Liver (tissue), 9 donors: ENCODE measurements around the gene GINS2. TPM values are rescaled to one million over a fixed set of nuclear protein-coding genes. Genes with fewer than 3 reads are reported as not detected.

Experiments
- DNase-seq: peaks from one replicate; pipeline ENCODE4 v3.0.0-alpha.2; 2017; ENCODE audit warnings: low spot score
- H3K27ac ChIP-seq, 2 donors: one replicate each; pipeline ENCODE4 v1.7.0; 2013; ENCODE audit warnings: inconsistent platforms in 2 of 2, low read length in 2 of 2, control low read depth in 1 of 2, low read depth in 1 of 2, mild to moderate bottlenecking in 1 of 2
- H3K27me3 ChIP-seq, 4 donors: one replicate each; pipeline versions ENCODE4 v1.6.1 to v1.7.0; 2013; ENCODE audit warnings: low read length in 3 of 4, inconsistent platforms in 1 of 4, mild to moderate bottlenecking in 1 of 4, moderate library complexity in 1 of 4; ENCODE audit not compliant: control insufficient read depth in 4 of 4, insufficient read depth in 4 of 4
- H3K36me3 ChIP-seq, 4 donors: one replicate each; pipeline versions ENCODE4 v1.6.1 to v1.7.0; 2013; ENCODE audit warnings: low read length in 3 of 4, mild to moderate bottlenecking in 3 of 4, low read depth in 1 of 4, moderate library complexity in 1 of 4; ENCODE audit not compliant: control insufficient read depth in 4 of 4, insufficient read depth in 3 of 4
- H3K4me1 ChIP-seq, 4 donors: one replicate each; pipeline versions ENCODE4 v1.6.1 to v1.7.0; 2013; ENCODE audit warnings: low read length in 3 of 4, mild to moderate bottlenecking in 3 of 4, moderate library complexity in 1 of 4; ENCODE audit not compliant: control insufficient read depth in 4 of 4, insufficient read depth in 4 of 4
- H3K4me3 ChIP-seq, 3 donors: one replicate each; pipeline versions ENCODE4 v1.6.1 to v1.7.0; 2013; ENCODE audit warnings: low read length in 3 of 3, control low read depth in 1 of 3, low read depth in 1 of 3, mild to moderate bottlenecking in 1 of 3
- H3K9ac ChIP-seq, 2 donors: one replicate each; pipeline ENCODE4 v1.7.0; 2013; ENCODE audit warnings: low read length in 2 of 2, mild to moderate bottlenecking in 2 of 2, moderate library complexity in 2 of 2, control low read depth in 1 of 2, low read depth in 1 of 2
- H3K9me3 ChIP-seq, 4 donors: one replicate each; pipeline versions ENCODE4 v1.6.1 to v1.7.0; 2013; ENCODE audit warnings: low read length in 3 of 4; ENCODE audit not compliant: control insufficient read depth in 4 of 4
- CTCF ChIP-seq: fragments of 150-350 bp; IDR thresholded peaks from 2 replicates; pipeline ENCODE4 v1.5.1; 2017; ENCODE audit warnings: improper control_type of control experiment, low read depth, low read length; ENCODE audit not compliant: missing input control
- EGR1 ChIP-seq, 2 donors: IDR thresholded peaks; 2 replicates each; pipeline ENCODE4 v1.6.1; 2016 to 2018; ENCODE audit warnings: antibody characterized with exemption in 2 of 2, low read depth in 2 of 2
- FOXA1 ChIP-seq: IDR thresholded peaks from 2 replicates; pipeline ENCODE4 v1.6.1; 2016; ENCODE audit warnings: antibody characterized with exemption
- HNF4G ChIP-seq: IDR thresholded peaks from 2 replicates; pipeline ENCODE4 v1.6.1; 2016; ENCODE audit warnings: antibody characterized with exemption
- JUND ChIP-seq, 2 donors: IDR thresholded peaks; 2 replicates each; pipeline ENCODE4 v1.6.1; 2016; ENCODE audit warnings: antibody characterized with exemption in 2 of 2
- NR2F2 ChIP-seq: IDR thresholded peaks from 2 replicates; pipeline ENCODE4 v1.6.1; 2016; ENCODE audit warnings: antibody characterized with exemption
- RAD21 ChIP-seq, 2 donors: IDR thresholded peaks; 2 replicates each; pipeline ENCODE4 v1.6.1; 2016; ENCODE audit warnings: antibody characterized with exemption in 2 of 2, mild to moderate bottlenecking in 2 of 2
- RXRA ChIP-seq, 2 donors: IDR thresholded peaks; 2 replicates each; pipeline ENCODE4 v1.6.1; 2017 to 2018; ENCODE audit warnings: antibody characterized with exemption in 2 of 2, mild to moderate bottlenecking in 1 of 2
- SP1 ChIP-seq: IDR thresholded peaks from 2 replicates; pipeline ENCODE4 v1.6.1; 2018; ENCODE audit warnings: antibody characterized with exemption, mild to moderate bottlenecking
- TAF1 ChIP-seq: conservative IDR thresholded peaks from 2 replicates; pipeline ENCODE4 v1.6.1; 2016; ENCODE audit warnings: antibody characterized with exemption, mild to moderate bottlenecking
- ZBTB33 ChIP-seq: IDR thresholded peaks from 2 replicates; pipeline ENCODE4 v1.6.1; 2016; ENCODE audit warnings: antibody characterized with exemption
- WGBS: extraction: QIAGEN DNeasy Blood & Tissue Kit; methylation state at CpG from one replicate; pipeline ENCODE4 v1.1.7; 2013; 5-methylcytosine and 5-hydroxymethylcytosine counted together
- polyA plus RNA-seq, 2 donors: library from polyadenylated mRNA; stranded (reverse) in 1 of 2; unstranded in 1 of 2; fragments of 200-250 nt in 1 of 2; fragments of >200 nt in 1 of 2; fragmentation: Nextera tagmentation in 1 of 2; extraction: Ambion mirVana in 1 of 2; gene quantifications; one replicate each; pipeline versions ENCODE4 v1.2.1 to v1.2.3, GENCODE V29; 2013 to 2015
- total RNA-seq, 2 donors: library from RNA; depleted of rRNA; stranded (reverse); fragments of >200 nt; gene quantifications; one replicate each; pipeline ENCODE4 v1.2.3, GENCODE V29; 2014
- donor health status: healthy.
- donor health status: healthy.
- donor health status: healthy.
- donor health status: healthy.
- donor health status: healthy.

Gene GINS2
- total and polyA plus RNA-seq, 4 donors, result 0.17 to 9.3 (median 0.86) TPM

GRCh38 chr16:85719605-85720301 is 31.0 kb upstream of the GINS2 start:
- DNase-seq, result no peak
- Histone ChIP-seq H3K36me3 (no peaks in the 10 kb centered on the region), H3K27ac (no peak overlapping the region), H3K4me3 (no peak overlapping the region), H3K27me3 (no peaks in the 10 kb centered on the region), H3K9ac (no peak overlapping the region), H3K4me1 (peaks cover 2 to 17% (median 5%) of the 10 kb centered on the region in 4 donors), H3K9me3 (no peaks in the 10 kb centered on the region)
- TF ChIP-seq NR2F2 (no peak), RXRA (IDR thresholded peaks at IDR 0.05) (no peak), EGR1 (IDR thresholded peaks at IDR 0.05; ENCODE audit: low read depth in 2 of 2) (no peak)
- 76% methylated on average over 11 of the region's 11 CpGs for WGBS

- no peak for DNase-seq
- peaks cover 2 to 17% (median 5%) of the 10 kb centered on the region in 4 donors for H3K4me1 ChIP-seq
- no peaks in the 10 kb centered on the region for H3K36me3 ChIP-seq
- H3K27me3 ChIP-seq, result no peaks in the 10 kb centered on the region
- TF ChIP-seq CTCF (peak; percentile 43), SP1 (no peak), RAD21 (IDR thresholded peaks at IDR 0.05) (peak in 1 of 2 donors; percentile 41)
- no peak overlapping the region for H3K9ac ChIP-seq
- H3K9me3 ChIP-seq, result no peaks in the 10 kb centered on the region
- H3K4me3 ChIP-seq, result no peak overlapping the region
- WGBS, result 48% methylated on average over 11 of the region's 11 CpGs
- H3K27ac ChIP-seq, result no peak overlapping the region
Observed at GRCh38 chr16:85718682-85719081, 29.9 kb upstream of the GINS2 start.

GRCh38 chr16:85718153-85718477 is 29.4 kb upstream of the GINS2 start:
- Histone ChIP-seq H3K9ac (no peak overlapping the region), H3K4me3 (no peak overlapping the region), H3K9me3 (no peaks in the 10 kb centered on the region), H3K27me3 (no peaks in the 10 kb centered on the region), H3K36me3 (no peaks in the 10 kb centered on the region), H3K27ac (no peak overlapping the region), H3K4me1 (peaks cover 2 to 17% (median 5%) of the 10 kb centered on the region in 4 donors)
- DNase-seq, result no peak
- TF ChIP-seq SP1 (no peak), JUND (IDR thresholded peaks at IDR 0.05) (no peak), ZBTB33 (no peak), FOXA1 (no peak), HNF4G (no peak), TAF1 (no peak)
- WGBS, result 36% methylated on average over 6 of the region's 6 CpGs
